Skin epidermis (tissue), 12 donors: Measurements from ENCODE around the gene CLNK.
A peak's percentile ranks its signal among the peaks of the same experiment; 100 is the strongest.

Source experiments
- H3K27ac ChIP-seq, 21 experiments: fragments of 200-600 bp; sonication (generic) in 11 of 21; one replicate each; pipeline ENCODE4 v1.5.0; 2020; ENCODE audit warnings: mild to moderate bottlenecking in 3 of 21, inconsistent platforms in 2 of 21, moderate library complexity in 2 of 21
- H3K4me3 ChIP-seq, 7 experiments: fragments of 200-600 bp; sonication (generic) in 2 of 7; one replicate each; pipeline ENCODE4 v1.5.0; 2020; ENCODE audit warnings: inconsistent platforms in 2 of 7, mild to moderate bottlenecking in 2 of 7, moderate library complexity in 1 of 7

CLNK gene

GRCh38 chr4:10535912-10536311 is 148.7 kb downstream of the CLNK start:
- no peak overlapping the region for H3K4me3 ChIP-seq
- no peak overlapping the region for H3K27ac ChIP-seq

GRCh38 chr4:10534820-10535219 is 149.7 kb downstream of the CLNK start:
- H3K27ac ChIP-seq: no peak overlapping the region

GRCh38 chr4:10532155-10532554 is 152.4 kb downstream of the CLNK start:
- H3K27ac ChIP-seq: no peak overlapping the region
- no peak overlapping the region for H3K4me3 ChIP-seq

More at GRCh38 chr4:10534820-10535219, 149.7 kb downstream of the CLNK start:
- H3K4me3 ChIP-seq: no peak overlapping the region

- no peak overlapping the region for H3K4me3 ChIP-seq
- H3K27ac ChIP-seq: peak overlapping the region in 2 of 21 experiments; percentile 3 to 9
These were observed 154.3 kb downstream of the CLNK start for GRCh38 chr4:10530137-10530786.

GRCh38 chr4:10529291-10530136 is 155.1 kb downstream of the CLNK start:
- no peak overlapping the region for H3K4me3 ChIP-seq
- peak overlapping the region in 2 of 21 experiments; percentile 3 to 9 for H3K27ac ChIP-seq

GRCh38 chr4:10527438-10527837 is 157.1 kb downstream of the CLNK start:
- Histone ChIP-seq H3K27ac (peak overlapping the region in 4 of 21 experiments; percentile 23 to 63 (median 42)), H3K4me3 (no peak overlapping the region)

GRCh38 chr4:10526429-10527222 is 157.9 kb downstream of the CLNK start:
- peak overlapping the region in 2 of 21 experiments; percentile 14 to 59 for H3K27ac ChIP-seq
- H3K4me3 ChIP-seq: no peak overlapping the region

- no peak overlapping the region for H3K4me3 ChIP-seq
- H3K27ac ChIP-seq: no peak overlapping the region
These were observed 160.3 kb downstream of the CLNK start for GRCh38 chr4:10524196-10524833.

GRCh38 chr4:10521424-10521823 is 163.1 kb downstream of the CLNK start:
- Histone ChIP-seq H3K27ac (no peak overlapping the region), H3K4me3 (no peak overlapping the region)

- H3K27ac ChIP-seq: no peak overlapping the region
- H3K4me3 ChIP-seq: no peak overlapping the region
These were observed 174.8 kb downstream of the CLNK start for GRCh38 chr4:10509733-10510132.

- no peak overlapping the region for H3K27ac ChIP-seq
- H3K4me3 ChIP-seq: no peak overlapping the region
These were observed 178.5 kb downstream of the CLNK start for GRCh38 chr4:10506077-10506476.

- Histone ChIP-seq H3K27ac (no peak overlapping the region), H3K4me3 (no peak overlapping the region)
These were observed 179.9 kb downstream of the CLNK start for GRCh38 chr4:10504570-10505179.

- no peak overlapping the region for H3K27ac ChIP-seq
- no peak overlapping the region for H3K4me3 ChIP-seq
These were observed 181.9 kb downstream of the CLNK start for GRCh38 chr4:10502717-10503116.

- no peak overlapping the region for H3K27ac ChIP-seq
- no peak overlapping the region for H3K4me3 ChIP-seq
These were observed 183.8 kb downstream of the CLNK start for GRCh38 chr4:10500776-10501175.

- H3K27ac ChIP-seq: no peak overlapping the region
- no peak overlapping the region for H3K4me3 ChIP-seq
These were observed 188.4 kb downstream of the CLNK start for GRCh38 chr4:10496200-10496599.

- no peak overlapping the region for H3K27ac ChIP-seq
- no peak overlapping the region for H3K4me3 ChIP-seq
These were observed 188.9 kb downstream of the CLNK start for GRCh38 chr4:10495651-10496050.

GRCh38 chr4:10492464-10492863 is 192.1 kb downstream of the CLNK start:
- Histone ChIP-seq H3K27ac (no peak overlapping the region), H3K4me3 (no peak overlapping the region)

GRCh38 chr4:10491401-10491800 is 193.2 kb downstream of the CLNK start:
- Histone ChIP-seq H3K27ac (no peak overlapping the region), H3K4me3 (no peak overlapping the region)

GRCh38 chr4:10490996-10491395 is 193.6 kb downstream of the CLNK start:
- Histone ChIP-seq H3K27ac (no peak overlapping the region), H3K4me3 (no peak overlapping the region)
